ENCODE results near the gene CLEC10A.
"Not testable (repeated sequence)": the region's sequence is repeated elsewhere in the genome, so short reads cannot be mapped to it uniquely, and the experiment has no call there.

The CLEC10A gene

GRCh38 chr17:7079581-7080455 lies at the start of gene CLEC10A:
Gene CLEC10A (minus strand): TSS chr17:7080251. CDS start chr17:7078812, 1,439 bp downstream.
- TF ChIP-seq CTCF (IDR thresholded peaks at IDR 0.05; ENCODE audit: insufficient read depth, low read length, poor library complexity, severe bottlenecking): no peak
- H3K36me3 ChIP-seq (ENCODE audit: control insufficient read depth, insufficient read depth, low read length): no peaks in the 10 kb centered on the region
- no peak for DNase-seq (ENCODE audit: extremely low read depth, insufficient read length)
- no peaks in the 10 kb centered on the region; the same call in 1 of the 2 replicates for H3K27me3 ChIP-seq (replicated peaks; ENCODE audit: control insufficient read depth, insufficient read depth, low read length)
- no peak within 1 kb of the TSS for H3K4me3 ChIP-seq (replicated peaks; ENCODE audit: low read depth, low read length)

GRCh38 chr17:7129311-7129710 lies 49.3 kb upstream of the CLEC10A start:
- DNase-seq (ENCODE audit: extremely low read depth, insufficient read length): no peak
- TF ChIP-seq CTCF (IDR thresholded peaks at IDR 0.05; ENCODE audit: insufficient read depth, low read length, poor library complexity, severe bottlenecking): no peak
- Histone ChIP-seq H3K4me3 (replicated peaks; ENCODE audit: low read depth, low read length) (no peak overlapping the region), H3K36me3 (ENCODE audit: control insufficient read depth, insufficient read depth, low read length) (no peaks in the 10 kb centered on the region), H3K27me3 (replicated peaks; ENCODE audit: control insufficient read depth, insufficient read depth, low read length) (no peaks in the 10 kb centered on the region)

GRCh38 chr17:7128160-7128559 lies 48.1 kb upstream of the CLEC10A start:
- no peak for DNase-seq (ENCODE audit: extremely low read depth, insufficient read length)
- H3K27me3 ChIP-seq (replicated peaks; ENCODE audit: control insufficient read depth, insufficient read depth, low read length): no peaks in the 10 kb centered on the region
- H3K36me3 ChIP-seq (ENCODE audit: control insufficient read depth, insufficient read depth, low read length): no peaks in the 10 kb centered on the region
- TF ChIP-seq CTCF (IDR thresholded peaks at IDR 0.05; ENCODE audit: insufficient read depth, low read length, poor library complexity, severe bottlenecking): no peak
- H3K4me3 ChIP-seq (replicated peaks; ENCODE audit: low read depth, low read length): no peak overlapping the region

- not testable (repeated sequence) for DNase-seq (ENCODE audit: extremely low read depth, insufficient read length); H3K27me3 ChIP-seq (replicated peaks; ENCODE audit: control insufficient read depth, insufficient read depth, low read length); H3K36me3 ChIP-seq (ENCODE audit: control insufficient read depth, insufficient read depth, low read length); H3K4me3 ChIP-seq (replicated peaks; ENCODE audit: low read depth, low read length)
Observed at GRCh38 chr17:7127501-7127900, 47.5 kb upstream of the CLEC10A start.

- H3K27me3 ChIP-seq (replicated peaks; ENCODE audit: control insufficient read depth, insufficient read depth, low read length); DNase-seq (ENCODE audit: extremely low read depth, insufficient read length); H3K4me3 ChIP-seq (replicated peaks; ENCODE audit: low read depth, low read length); H3K36me3 ChIP-seq (ENCODE audit: control insufficient read depth, insufficient read depth, low read length): not testable (repeated sequence)
Observed at GRCh38 chr17:7126386-7126785, 46.3 kb upstream of the CLEC10A start.

- Histone ChIP-seq H3K36me3 (ENCODE audit: control insufficient read depth, insufficient read depth, low read length) (no peaks in the 10 kb centered on the region), H3K4me3 (replicated peaks; ENCODE audit: low read depth, low read length) (no peak overlapping the region), H3K27me3 (replicated peaks; ENCODE audit: control insufficient read depth, insufficient read depth, low read length) (no peaks in the 10 kb centered on the region)
- no peak for TF ChIP-seq CTCF (IDR thresholded peaks at IDR 0.05; ENCODE audit: insufficient read depth, low read length, poor library complexity, severe bottlenecking)
- DNase-seq (ENCODE audit: extremely low read depth, insufficient read length): no peak
Observed at GRCh38 chr17:7124923-7125322, 44.9 kb upstream of the CLEC10A start.
